Esophagus (tissue), 2 donors: ENCODE results near the gene CNMD. TPM values are rescaled to one million over a fixed set of nuclear protein-coding genes. Genes with fewer than 3 reads are reported as not detected.

Experiments used
- H3K27ac ChIP-seq, 2 donors: one replicate each; pipeline ENCODE4 v1.5.1; 2013; ENCODE audit warnings: low read depth in 2 of 2, mild to moderate bottlenecking in 2 of 2, inconsistent platforms in 1 of 2, low read length in 1 of 2, moderate library complexity in 1 of 2
- H3K27me3 ChIP-seq, 2 donors: one replicate each; pipeline ENCODE4 v1.6.1; 2013; ENCODE audit warnings: low read length in 2 of 2, control low read depth in 1 of 2, mild to moderate bottlenecking in 1 of 2; ENCODE audit not compliant: insufficient read depth in 2 of 2, control insufficient read depth in 1 of 2
- H3K36me3 ChIP-seq, 2 donors: one replicate each; pipeline ENCODE4 v1.6.1; 2013; ENCODE audit warnings: low read length in 1 of 2; ENCODE audit not compliant: control insufficient read depth in 2 of 2, insufficient read depth in 2 of 2
- H3K4me1 ChIP-seq, 2 donors: one replicate each; pipeline ENCODE4 v1.6.1; 2013; ENCODE audit warnings: low read length in 1 of 2; ENCODE audit not compliant: control insufficient read depth in 2 of 2, insufficient read depth in 2 of 2
- H3K4me3 ChIP-seq, 2 donors: one replicate each; pipeline ENCODE4 v1.5.1; 2013; ENCODE audit warnings: low read length in 2 of 2, mild to moderate bottlenecking in 2 of 2, low read depth in 1 of 2, moderate library complexity in 1 of 2
- H3K9me3 ChIP-seq, 2 donors: one replicate each; pipeline ENCODE4 v1.6.1; 2013; ENCODE audit warnings: mild to moderate bottlenecking in 2 of 2, low read depth in 1 of 2, low read length in 1 of 2, moderate library complexity in 1 of 2; ENCODE audit not compliant: control insufficient read depth in 2 of 2, insufficient read depth in 1 of 2
- WGBS, 2 donors: extraction: QIAGEN DNeasy Blood & Tissue Kit; methylation state at CpG; one replicate each; pipeline ENCODE4 v1.1.7; 2013; 5-methylcytosine and 5-hydroxymethylcytosine counted together
- polyA plus RNA-seq, 2 donors: library from polyadenylated mRNA; stranded (reverse); fragments of 200-250 nt; gene quantifications; one replicate each; pipeline ENCODE4 v1.2.3, GENCODE V29; 2013
- donor health status: healthy with polysubstance abuse.
- donor health status: Bipolar disorder and iron deficiency.

Gene CNMD
- polyA plus RNA-seq: not detected

- WGBS, 2 donors: 9 to 13% methylated on average over 34 of the region's 34 CpGs
- Histone ChIP-seq H3K27ac (no peak within 1 kb of the TSS), H3K4me3 (peak within 1 kb of the TSS in 1 of 2 donors; percentile 25), H3K27me3 (peaks cover 0 to 7% of the 10 kb centered on the region in 2 donors), H3K9me3 (peaks cover 0 to 6% of the 10 kb centered on the region in 2 donors), H3K36me3 (no peaks in the 10 kb centered on the region), H3K4me1 (peaks cover 0 to 7% of the 10 kb centered on the region in 2 donors)
These were observed at the start of gene CNMD for GRCh38 chr13:52739468-52740071. TSS of gene CNMD (minus strand) at chr13:52739820. CDS start at chr13:52739701, 119 bp downstream.

GRCh38 chr13:52788011-52788410 lies 48.4 kb upstream of the CNMD start:
- H3K27me3 ChIP-seq: no peaks in the 10 kb centered on the region
- no peaks in the 10 kb centered on the region for H3K9me3 ChIP-seq
- no peaks in the 10 kb centered on the region for H3K36me3 ChIP-seq
- H3K27ac ChIP-seq: no peak overlapping the region
- WGBS, 2 donors: 40 to 55% methylated on average over 4 of the region's 4 CpGs
- no peak overlapping the region for H3K4me3 ChIP-seq
- no peaks in the 10 kb centered on the region for H3K4me1 ChIP-seq

- no peak overlapping the region for H3K4me3 ChIP-seq
- H3K27me3 ChIP-seq: no peaks in the 10 kb centered on the region
- no peak overlapping the region for H3K27ac ChIP-seq
- H3K4me1 ChIP-seq: no peaks in the 10 kb centered on the region
- H3K9me3 ChIP-seq: no peaks in the 10 kb centered on the region
- H3K36me3 ChIP-seq: no peaks in the 10 kb centered on the region
- WGBS, 2 donors: 86 to 88% methylated on average over 2 of the region's 2 CpGs
These were observed 47.6 kb upstream of the CNMD start for GRCh38 chr13:52787235-52787634.

- Histone ChIP-seq H3K4me1 (no peaks in the 10 kb centered on the region), H3K36me3 (no peaks in the 10 kb centered on the region), H3K9me3 (no peaks in the 10 kb centered on the region), H3K4me3 (no peak overlapping the region), H3K27me3 (no peaks in the 10 kb centered on the region), H3K27ac (no peak overlapping the region)
- WGBS, 2 donors: 69 to 80% methylated on average over 3 of the region's 3 CpGs
These were observed 47.1 kb upstream of the CNMD start for GRCh38 chr13:52786766-52787165.

GRCh38 chr13:52785739-52786138 lies 46.1 kb upstream of the CNMD start:
- Histone ChIP-seq H3K27ac (no peak overlapping the region), H3K4me3 (no peak overlapping the region), H3K27me3 (no peaks in the 10 kb centered on the region), H3K9me3 (no peaks in the 10 kb centered on the region), H3K36me3 (no peaks in the 10 kb centered on the region), H3K4me1 (no peaks in the 10 kb centered on the region)
- WGBS, 2 donors: 57 to 61% methylated on average over 5 of the region's 5 CpGs

GRCh38 chr13:52784591-52785340 lies 45.1 kb upstream of the CNMD start:
- Histone ChIP-seq H3K27me3 (no peaks in the 10 kb centered on the region), H3K27ac (no peak overlapping the region), H3K4me1 (no peaks in the 10 kb centered on the region), H3K4me3 (no peak overlapping the region), H3K9me3 (no peaks in the 10 kb centered on the region), H3K36me3 (no peaks in the 10 kb centered on the region)
- WGBS, 2 donors: 72 to 82% methylated on average over 6 of the region's 6 CpGs

GRCh38 chr13:52783943-52784342 lies 44.3 kb upstream of the CNMD start:
- Histone ChIP-seq H3K4me3 (no peak overlapping the region), H3K27me3 (no peaks in the 10 kb centered on the region), H3K27ac (no peak overlapping the region), H3K4me1 (no peaks in the 10 kb centered on the region), H3K36me3 (no peaks in the 10 kb centered on the region), H3K9me3 (no peaks in the 10 kb centered on the region)

GRCh38 chr13:52782471-52783448 lies 43.1 kb upstream of the CNMD start:
- Histone ChIP-seq H3K9me3 (no peaks in the 10 kb centered on the region), H3K36me3 (no peaks in the 10 kb centered on the region), H3K27me3 (no peaks in the 10 kb centered on the region), H3K4me1 (no peaks in the 10 kb centered on the region), H3K27ac (no peak overlapping the region), H3K4me3 (no peak overlapping the region)
- 79 to 80% methylated on average over 9 of the region's 9 CpGs for WGBS, 2 donors

- no peaks in the 10 kb centered on the region for H3K4me1 ChIP-seq
- H3K27ac ChIP-seq: no peak overlapping the region
- no peaks in the 10 kb centered on the region for H3K9me3 ChIP-seq
- no peak overlapping the region for H3K4me3 ChIP-seq
- WGBS, 2 donors: 24 to 31% methylated on average over 2 of the region's 2 CpGs
- H3K27me3 ChIP-seq: no peaks in the 10 kb centered on the region
- no peaks in the 10 kb centered on the region for H3K36me3 ChIP-seq
These were observed 41.0 kb upstream of the CNMD start for GRCh38 chr13:52780611-52781010.
